A549 (cell line): Measurements from ENCODE around the gene ECE1. TPM values are rescaled to one million over a fixed set of nuclear protein-coding genes. Genes with fewer than 3 reads are reported as not detected.

Source experiments
- ATAC-seq, 2 experiments: fragments of 200-7000 bp in 1 of 2; fragments of >200 bp in 1 of 2; cut with Nextera tagmentation in 1 of 2; cut with Tn5 transposase in 1 of 2; 3 replicates each; pipeline versions ENCODE4 v1.8.0 to v1.9.1; 2018 to 2020; ENCODE audit warnings: mild to moderate bottlenecking in 1 of 2, moderate library complexity in 1 of 2
- CTCF ChIA-PET: fragments of 300-600 bp; sonication (Branson Sonifier 250); formaldehyde crosslinking; extraction: SDS; loops from one replicate; lab custom pipeline; 2021; ENCODE audit warnings: antibody characterized with exemption, inconsistent platforms; lab: Yijun Ruan, JAX
- POLR2A ChIA-PET: fragments of 350-600 bp; formaldehyde crosslinking; extraction: SDS; loops from one replicate; lab custom pipeline; 2021; ENCODE audit warnings: antibody characterized with exemption, inconsistent platforms; lab: Yijun Ruan, JAX
- DNase-seq, 2 experiments: peaks; one replicate each; pipeline versions ENCODE4 v3.0.0 to v3.0.0-alpha.2; 2011 to 2016; ENCODE audit warnings: low read depth in 1 of 2, low spot score in 1 of 2
- FAIRE-seq: peaks from 2 replicates; lab custom pipeline; 2011; peaks lifted over from hg19 to GRCh38; lab: Jason Lieb, UNC
- H3K27ac ChIP-seq, 2 experiments: fragments of >200 bp; sonication (Bioruptor Twin); formaldehyde crosslinking; 3 replicates each; pipeline ENCODE4 v1.5.1; 2016 to 2017
- H3K4me1 ChIP-seq: fragments of >200 bp; sonication (Bioruptor Twin); formaldehyde crosslinking; 3 replicates; pipeline ENCODE4 v1.6.1; 2016
- H3K4me2 ChIP-seq: fragments of >200 bp; sonication (Bioruptor Twin); formaldehyde crosslinking; 3 replicates; pipeline ENCODE4 v1.6.1; 2016
- H3K4me3 ChIP-seq: fragments of >200 bp; sonication (Bioruptor Twin); formaldehyde crosslinking; 3 replicates; pipeline ENCODE4 v1.5.1; 2016
- H3K9me3 ChIP-seq: fragments of >200 bp; sonication (Bioruptor Twin); formaldehyde crosslinking; 3 replicates; pipeline ENCODE4 v1.6.1; 2016
- EHF ChIP-seq: fragments of 250-450 bp; sonication (Bioruptor Pico); IDR thresholded peaks from 2 replicates; pipeline ENCODE4 v1.5.0; 2020; ENCODE audit warnings: mild to moderate bottlenecking
- EHMT2 ChIP-seq: fragments of 200-600 bp; sonication (generic); IDR thresholded peaks from 2 replicates; pipeline ENCODE4 v1.6.1; 2016; ENCODE audit warnings: antibody characterized with exemption, low read depth, mild to moderate bottlenecking, moderate library complexity
- EP300 ChIP-seq, 2 experiments: fragments of >200 bp; sonication (Bioruptor Twin); formaldehyde crosslinking; IDR thresholded peaks; 2 replicates in 1 of 2; 3 replicates in 1 of 2; pipeline ENCODE4 v1.6.1; 2016 to 2017
- FOXS1 ChIP-seq: fragments of 250-450 bp; sonication (Bioruptor Pico); IDR thresholded peaks from 2 replicates; pipeline ENCODE4 v1.5.0; 2020; ENCODE audit warnings: mild to moderate bottlenecking, moderate library complexity
- KDM1A ChIP-seq: fragments of 200-600 bp; sonication (generic); IDR thresholded peaks from 2 replicates; pipeline ENCODE4 v1.6.1; 2016; ENCODE audit warnings: low read depth, mild to moderate bottlenecking
- MAFK ChIP-seq: fragments of 450-650 bp; IDR thresholded peaks from 2 replicates; pipeline ENCODE4 v1.6.1; 2014; ENCODE audit not compliant: partially characterized antibody
- MYC ChIP-seq: IDR thresholded peaks from 2 replicates; pipeline ENCODE4 v1.6.1; 2012; ENCODE audit warnings: mild to moderate bottlenecking, inconsistent platforms, low read length, improper control_type of control experiment, borderline replicate concordance
- RAD21 ChIP-seq, 2 experiments: fragments of >200 bp in 1 of 2; sonication (Bioruptor Twin) in 1 of 2; formaldehyde crosslinking in 1 of 2; IDR thresholded peaks in 1 of 2; conservative IDR thresholded peaks in 1 of 2; 2 replicates in 1 of 2; 3 replicates in 1 of 2; pipeline ENCODE4 v1.6.1; 2012 to 2018; ENCODE audit warnings: inconsistent platforms in 1 of 2
- RARB ChIP-seq: fragments of 250-450 bp; sonication (Bioruptor Pico); IDR thresholded peaks from 2 replicates; pipeline ENCODE4 v1.8.0; 2021; ENCODE audit warnings: mild to moderate bottlenecking, moderate library complexity
- RFX5 ChIP-seq: fragments of 450-650 bp; IDR thresholded peaks from 2 replicates; pipeline ENCODE4 v1.7.1; 2014; ENCODE audit warnings: antibody characterized with exemption, mild to moderate bottlenecking, moderate library complexity
- RNF2 ChIP-seq: fragments of 200-600 bp; sonication (generic); IDR thresholded peaks from 2 replicates; pipeline ENCODE4 v1.6.1; 2016; ENCODE audit warnings: low read depth, mild to moderate bottlenecking, antibody characterized with exemption, moderate library complexity, borderline replicate concordance
- SMC3 ChIP-seq: fragments of >200 bp; sonication (Bioruptor Twin); formaldehyde crosslinking; IDR thresholded peaks from 3 replicates; pipeline ENCODE4 v1.6.1; 2018; ENCODE audit warnings: inconsistent platforms
- SREBF2 ChIP-seq: fragments of 450-650 bp; IDR thresholded peaks from 2 replicates; pipeline ENCODE4 v1.6.1; 2014; ENCODE audit warnings: mild to moderate bottlenecking, moderate library complexity
- ZC3H11A ChIP-seq: fragments of 450-650 bp; IDR thresholded peaks from 2 replicates; pipeline ENCODE4 v1.6.1; 2014; ENCODE audit warnings: antibody characterized with exemption, mild to moderate bottlenecking
- ZFP36 ChIP-seq: fragments of 450-650 bp; IDR thresholded peaks from 2 replicates; pipeline ENCODE4 v1.6.1; 2014; ENCODE audit warnings: borderline replicate concordance; ENCODE audit not compliant: partially characterized antibody
- WGBS: methylation state at CpG from one replicate; pipeline ENCODE4 v1.1.6; 2017; ENCODE audit errors: missing lambda C conversion rate; 5-methylcytosine and 5-hydroxymethylcytosine counted together
- polyA plus RNA-seq, 4 experiments: library from polyadenylated mRNA; depleted of rRNA in 3 of 4; stranded (reverse); fragments of >200 nt; fragmentation: RNase III in 1 of 4; extraction: RNeasy Plus Mini Kit Qiagen cat#74134 plus additional on column Dnase treatment in 1 of 4; gene quantifications; 2 replicates in 3 of 4; 3 replicates in 1 of 4; pipeline ENCODE4 v1.2.3, GENCODE V29; 2011 to 2017
- TF ChIP-seq, protein P1 (sequence below): fragments of 250-450 bp; sonication (Bioruptor Pico); IDR thresholded peaks from 2 replicates; pipeline ENCODE4 v1.5.0; 2021; ENCODE audit warnings: mild to moderate bottlenecking, moderate library complexity, borderline replicate concordance
- TF ChIP-seq, protein P2 (sequence below): fragments of 150-350 bp; IDR thresholded peaks from 2 replicates; pipeline ENCODE4 v1.6.1; 2014; ENCODE audit warnings: low read depth, mild to moderate bottlenecking, low read length
- TF ChIP-seq, protein P3 (sequence below): fragments of 200-600 bp; sonication (generic); IDR thresholded peaks from 2 replicates; pipeline ENCODE4 v1.6.1; 2016; ENCODE audit warnings: antibody characterized with exemption, mild to moderate bottlenecking, moderate library complexity
- TF ChIP-seq, protein P4 (sequence below): fragments of >200 bp; sonication (Bioruptor Twin); formaldehyde crosslinking; IDR thresholded peaks from 3 replicates; pipeline ENCODE4 v1.5.1; 2016

The ECE1 gene
- polyA plus RNA-seq, 2 of the 4 experiments (the other 2 are of a cell fraction) = 45.7 to 86.4 TPM

DNA sequence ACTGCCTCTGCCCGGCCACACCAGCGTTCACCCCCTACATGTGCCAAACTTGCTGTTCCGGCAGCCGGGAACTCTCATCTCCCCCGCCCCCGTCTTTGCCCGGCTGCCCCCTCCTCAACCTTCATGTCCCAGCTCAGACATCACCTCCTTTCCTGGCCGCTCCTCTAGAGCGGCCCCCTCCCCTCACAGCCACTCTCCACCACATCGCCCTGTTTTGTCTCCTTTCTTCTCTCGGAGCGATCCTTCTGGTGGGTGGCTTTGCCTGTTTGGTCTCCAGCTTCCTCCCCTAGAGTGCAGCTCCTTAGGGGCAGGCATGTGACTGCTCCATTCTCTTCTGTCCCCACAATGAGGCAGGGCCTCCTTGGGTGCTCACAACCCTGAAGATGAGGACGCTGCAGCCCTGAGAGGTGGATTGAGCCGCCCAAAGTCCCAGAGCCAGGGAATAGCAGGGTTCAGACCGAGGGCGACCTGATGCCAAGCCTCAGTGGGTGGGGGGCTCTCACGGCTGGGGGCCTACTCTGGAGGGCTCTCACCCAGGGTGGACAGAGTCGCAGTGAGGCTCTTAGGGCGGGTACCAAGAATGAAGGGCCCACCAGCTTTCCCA is 44.9 kb upstream of the ECE1 start (continued):
- TF ChIP-seq EP300 (IDR thresholded peaks at IDR 0.05) = no peak

DNA sequence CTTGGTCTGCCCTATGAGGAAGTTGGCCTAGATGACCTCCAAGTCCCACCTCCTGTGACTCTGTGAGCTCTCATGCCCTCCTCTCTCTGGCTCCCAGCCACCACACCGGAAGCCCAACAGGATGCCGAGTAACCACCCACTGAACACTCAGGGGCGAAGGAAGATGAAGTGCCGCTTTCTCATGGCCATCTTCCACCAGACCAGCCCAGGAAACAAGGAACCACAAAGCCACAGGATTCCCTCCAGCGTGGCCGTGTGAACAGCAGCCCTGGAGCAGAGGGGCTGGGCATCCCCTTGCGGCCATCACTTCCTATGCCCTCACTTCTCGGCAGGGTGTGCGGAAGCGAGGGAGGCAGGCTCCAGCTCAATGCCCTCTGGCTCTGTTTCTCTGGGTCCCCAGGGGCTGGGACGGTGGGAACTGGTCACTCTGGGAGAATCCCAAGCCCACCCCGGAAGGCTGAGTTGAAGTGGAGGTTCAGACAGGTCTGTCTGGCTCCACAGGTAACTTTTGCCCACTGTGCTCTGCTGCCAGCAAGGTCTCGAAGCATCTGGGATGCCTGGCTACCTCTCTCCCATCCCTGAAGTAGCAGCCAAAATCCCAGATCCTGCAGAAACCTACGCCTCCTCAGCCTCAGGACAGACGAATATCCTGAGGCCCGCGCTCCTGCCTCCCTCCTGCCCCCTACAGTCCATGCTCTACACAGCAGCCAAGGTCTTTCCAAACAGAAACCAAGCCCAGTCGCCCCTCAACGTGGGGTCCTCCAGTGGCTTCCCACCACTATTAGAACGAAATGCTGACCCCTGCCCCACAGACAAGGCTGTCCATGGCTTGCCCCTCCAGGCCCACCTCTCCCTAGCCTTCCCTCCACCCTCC is 44.2 kb upstream of the ECE1 start:
- peaks cover 93% of the 10 kb centered on the region for H3K4me1 ChIP-seq
- H3K4me3 ChIP-seq = 0 out of 3 replicates have a peak overlapping the region, but pooled peaks have one; percentile 9
- ATAC-seq (peak; percentile 81 to 84), DNase-seq (peak; percentile 41 to 65), FAIRE-seq (no peak)
- H3K4me2 ChIP-seq = peak overlapping the region; percentile 78
- WGBS = 10% methylated on average over 11 of the region's 20 CpGs
- TF ChIP-seq RARB (CRISPR knock-in tag) (no peak), ZC3H11A (no peak), SMC3 (peak; percentile 69), ZFP36 (no peak), RAD21 (conservative IDR thresholded peaks at IDR 0.05 in 1 of 2, IDR thresholded peaks at IDR 0.05 in 1 of 2) (peak; percentile 68), EHMT2 (no peak), MYC (no peak), FOXS1 (CRISPR knock-in tag) (no peak), RFX5 (no peak), EP300 (IDR thresholded peaks at IDR 0.05) (no peak), KDM1A (no peak), EHF (CRISPR knock-in tag) (no peak), MAFK (no peak), SREBF2 (no peak), RNF2 (no peak)
- TF ChIP-seq, protein P1, sequence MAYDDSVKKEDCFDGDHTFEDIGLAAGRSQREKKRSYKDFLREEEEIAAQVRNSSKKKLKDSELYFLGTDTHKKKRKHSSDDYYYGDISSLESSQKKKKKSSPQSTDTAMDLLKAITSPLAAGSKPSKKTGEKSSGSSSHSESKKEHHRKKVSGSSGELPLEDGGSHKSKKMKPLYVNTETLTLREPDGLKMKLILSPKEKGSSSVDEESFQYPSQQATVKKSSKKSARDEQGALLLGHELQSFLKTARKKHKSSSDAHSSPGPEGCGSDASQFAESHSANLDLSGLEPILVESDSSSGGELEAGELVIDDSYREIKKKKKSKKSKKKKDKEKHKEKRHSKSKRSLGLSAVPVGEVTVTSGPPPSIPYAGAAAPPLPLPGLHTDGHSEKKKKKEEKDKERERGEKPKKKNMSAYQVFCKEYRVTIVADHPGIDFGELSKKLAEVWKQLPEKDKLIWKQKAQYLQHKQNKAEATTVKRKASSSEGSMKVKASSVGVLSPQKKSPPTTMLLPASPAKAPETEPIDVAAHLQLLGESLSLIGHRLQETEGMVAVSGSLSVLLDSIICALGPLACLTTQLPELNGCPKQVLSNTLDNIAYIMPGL = no peak
- TF ChIP-seq, protein P2, sequence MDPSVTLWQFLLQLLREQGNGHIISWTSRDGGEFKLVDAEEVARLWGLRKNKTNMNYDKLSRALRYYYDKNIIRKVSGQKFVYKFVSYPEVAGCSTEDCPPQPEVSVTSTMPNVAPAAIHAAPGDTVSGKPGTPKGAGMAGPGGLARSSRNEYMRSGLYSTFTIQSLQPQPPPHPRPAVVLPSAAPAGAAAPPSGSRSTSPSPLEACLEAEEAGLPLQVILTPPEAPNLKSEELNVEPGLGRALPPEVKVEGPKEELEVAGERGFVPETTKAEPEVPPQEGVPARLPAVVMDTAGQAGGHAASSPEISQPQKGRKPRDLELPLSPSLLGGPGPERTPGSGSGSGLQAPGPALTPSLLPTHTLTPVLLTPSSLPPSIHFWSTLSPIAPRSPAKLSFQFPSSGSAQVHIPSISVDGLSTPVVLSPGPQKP = no peak
- TF ChIP-seq, protein P3, sequence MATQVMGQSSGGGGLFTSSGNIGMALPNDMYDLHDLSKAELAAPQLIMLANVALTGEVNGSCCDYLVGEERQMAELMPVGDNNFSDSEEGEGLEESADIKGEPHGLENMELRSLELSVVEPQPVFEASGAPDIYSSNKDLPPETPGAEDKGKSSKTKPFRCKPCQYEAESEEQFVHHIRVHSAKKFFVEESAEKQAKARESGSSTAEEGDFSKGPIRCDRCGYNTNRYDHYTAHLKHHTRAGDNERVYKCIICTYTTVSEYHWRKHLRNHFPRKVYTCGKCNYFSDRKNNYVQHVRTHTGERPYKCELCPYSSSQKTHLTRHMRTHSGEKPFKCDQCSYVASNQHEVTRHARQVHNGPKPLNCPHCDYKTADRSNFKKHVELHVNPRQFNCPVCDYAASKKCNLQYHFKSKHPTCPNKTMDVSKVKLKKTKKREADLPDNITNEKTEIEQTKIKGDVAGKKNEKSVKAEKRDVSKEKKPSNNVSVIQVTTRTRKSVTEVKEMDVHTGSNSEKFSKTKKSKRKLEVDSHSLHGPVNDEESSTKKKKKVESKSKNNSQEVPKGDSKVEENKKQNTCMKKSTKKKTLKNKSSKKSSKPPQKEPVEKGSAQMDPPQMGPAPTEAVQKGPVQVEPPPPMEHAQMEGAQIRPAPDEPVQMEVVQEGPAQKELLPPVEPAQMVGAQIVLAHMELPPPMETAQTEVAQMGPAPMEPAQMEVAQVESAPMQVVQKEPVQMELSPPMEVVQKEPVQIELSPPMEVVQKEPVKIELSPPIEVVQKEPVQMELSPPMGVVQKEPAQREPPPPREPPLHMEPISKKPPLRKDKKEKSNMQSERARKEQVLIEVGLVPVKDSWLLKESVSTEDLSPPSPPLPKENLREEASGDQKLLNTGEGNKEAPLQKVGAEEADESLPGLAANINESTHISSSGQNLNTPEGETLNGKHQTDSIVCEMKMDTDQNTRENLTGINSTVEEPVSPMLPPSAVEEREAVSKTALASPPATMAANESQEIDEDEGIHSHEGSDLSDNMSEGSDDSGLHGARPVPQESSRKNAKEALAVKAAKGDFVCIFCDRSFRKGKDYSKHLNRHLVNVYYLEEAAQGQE = no peak
- TF ChIP-seq, protein P4, sequence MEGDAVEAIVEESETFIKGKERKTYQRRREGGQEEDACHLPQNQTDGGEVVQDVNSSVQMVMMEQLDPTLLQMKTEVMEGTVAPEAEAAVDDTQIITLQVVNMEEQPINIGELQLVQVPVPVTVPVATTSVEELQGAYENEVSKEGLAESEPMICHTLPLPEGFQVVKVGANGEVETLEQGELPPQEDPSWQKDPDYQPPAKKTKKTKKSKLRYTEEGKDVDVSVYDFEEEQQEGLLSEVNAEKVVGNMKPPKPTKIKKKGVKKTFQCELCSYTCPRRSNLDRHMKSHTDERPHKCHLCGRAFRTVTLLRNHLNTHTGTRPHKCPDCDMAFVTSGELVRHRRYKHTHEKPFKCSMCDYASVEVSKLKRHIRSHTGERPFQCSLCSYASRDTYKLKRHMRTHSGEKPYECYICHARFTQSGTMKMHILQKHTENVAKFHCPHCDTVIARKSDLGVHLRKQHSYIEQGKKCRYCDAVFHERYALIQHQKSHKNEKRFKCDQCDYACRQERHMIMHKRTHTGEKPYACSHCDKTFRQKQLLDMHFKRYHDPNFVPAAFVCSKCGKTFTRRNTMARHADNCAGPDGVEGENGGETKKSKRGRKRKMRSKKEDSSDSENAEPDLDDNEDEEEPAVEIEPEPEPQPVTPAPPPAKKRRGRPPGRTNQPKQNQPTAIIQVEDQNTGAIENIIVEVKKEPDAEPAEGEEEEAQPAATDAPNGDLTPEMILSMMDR = peak; percentile 60
- no peaks in the 10 kb centered on the region for H3K9me3 ChIP-seq
- ChIA-PET POLR2A (interaction anchor here (1.2 kb wide), 1 partner anchor 72 kb away, joined by 4 read pairs; no protein-coding TSS in a partner anchor), CTCF (interaction anchor here (0.6 to 6.9 kb wide), 26 partner anchors 9 to 117 kb away, joined by 3 to 49 read pairs (median 4); no protein-coding TSS in a partner anchor)
- H3K27ac ChIP-seq = peak overlapping the region; percentile 89 to 90
